ENCODE data around the gene VSTM5.
"Not testable (repeated sequence)": the region's sequence is repeated elsewhere in the genome, so short reads cannot be mapped to it uniquely, and the experiment has no call there.

VSTM5 gene, protein sequence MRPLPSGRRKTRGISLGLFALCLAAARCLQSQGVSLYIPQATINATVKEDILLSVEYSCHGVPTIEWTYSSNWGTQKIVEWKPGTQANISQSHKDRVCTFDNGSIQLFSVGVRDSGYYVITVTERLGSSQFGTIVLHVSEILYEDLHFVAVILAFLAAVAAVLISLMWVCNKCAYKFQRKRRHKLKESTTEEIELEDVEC

DNA sequence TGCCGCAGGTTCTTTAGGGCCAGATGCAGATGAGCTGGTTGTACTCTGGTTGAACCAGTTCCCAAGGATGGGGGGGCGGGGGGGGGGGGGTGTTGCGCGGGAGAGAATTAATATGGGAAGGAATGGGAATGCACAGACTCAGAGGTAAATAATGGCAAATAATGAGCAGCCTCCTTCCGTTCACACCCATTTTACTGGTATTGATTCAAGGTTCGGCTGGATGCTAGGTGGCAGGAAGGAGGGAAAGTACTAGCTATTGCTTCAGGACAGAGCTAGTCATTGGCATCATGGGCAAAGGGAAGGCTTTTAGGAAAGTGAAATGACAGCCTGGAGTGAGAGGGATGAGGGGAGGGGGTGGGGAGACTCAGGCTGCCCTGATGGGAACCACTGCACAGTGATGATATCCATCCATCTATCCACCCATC lies at the start of gene VSTM5:
TSS of gene VSTM5 (minus strand) at position 25 of the 425 bp plus-strand sequence. CDS start 116 bp downstream, outside the sequence.
- DNase-seq: no peak

DNA sequence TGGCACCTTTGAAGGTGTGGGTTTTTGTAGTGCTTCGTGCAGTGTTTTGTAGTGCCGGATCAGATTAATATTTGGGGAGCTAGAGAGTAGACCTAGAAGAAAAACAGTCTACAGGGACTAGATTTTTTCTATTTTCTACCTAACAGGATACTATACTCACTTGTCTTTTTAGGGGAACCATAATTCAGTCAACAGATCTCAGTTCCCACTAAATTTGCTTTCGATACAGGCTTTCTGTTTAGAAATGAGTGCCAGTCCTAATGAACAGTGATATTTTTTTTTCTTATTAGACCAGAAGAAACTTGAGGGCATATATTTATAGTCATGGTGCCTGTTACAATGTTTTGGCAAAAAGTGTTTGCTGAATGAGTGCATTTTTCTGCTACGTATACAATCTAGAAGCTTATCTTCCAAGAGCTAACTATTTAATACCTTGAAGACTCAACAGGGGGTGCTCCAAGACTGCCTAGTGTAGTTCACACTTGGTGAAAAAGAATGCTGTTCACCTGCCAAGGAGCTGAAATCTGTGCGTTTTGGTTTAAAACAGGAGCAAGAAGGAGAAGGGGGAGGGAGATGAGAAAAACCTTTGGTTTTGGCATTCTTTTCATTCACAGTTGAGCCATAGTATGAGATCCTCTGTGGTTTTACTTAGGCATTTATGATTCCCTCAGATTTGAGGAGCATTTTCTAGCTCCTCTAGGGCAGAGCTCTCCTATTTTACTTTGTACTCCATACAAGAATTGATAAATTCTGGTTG lies 44.9 kb upstream of the VSTM5 start:
- peak; percentile 61 for DNase-seq

DNA sequence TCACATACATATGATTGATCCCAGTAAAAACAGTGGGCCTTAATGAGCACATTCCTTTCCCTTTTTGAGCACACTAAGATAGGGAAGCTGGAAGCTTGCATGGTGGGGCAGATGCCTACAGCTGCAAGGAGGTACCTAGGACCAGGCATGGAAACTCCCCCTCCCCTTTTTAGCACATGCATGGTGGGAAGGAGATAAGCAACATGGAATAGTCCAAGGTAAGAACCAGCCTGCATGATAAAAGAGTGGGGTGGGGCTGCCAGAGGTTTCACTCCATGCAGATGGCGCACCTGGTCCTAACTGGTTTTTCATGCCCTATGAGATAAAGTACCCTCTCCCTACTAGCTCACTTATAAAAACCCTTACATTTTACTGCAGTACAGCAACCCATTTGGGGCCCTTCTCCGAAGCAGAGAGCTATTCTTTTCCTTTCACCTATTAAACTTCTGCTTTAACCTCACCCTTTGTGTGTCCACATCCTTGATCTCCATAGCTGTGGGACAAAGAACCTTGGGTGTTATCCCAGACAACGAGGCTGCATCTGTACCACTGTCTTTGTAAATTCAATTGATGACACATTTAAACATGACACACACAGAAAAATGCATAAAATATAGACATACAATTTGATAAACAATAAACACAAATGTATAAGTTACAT lies 40.1 kb upstream of the VSTM5 start:
- DNase-seq: no peak

DNA sequence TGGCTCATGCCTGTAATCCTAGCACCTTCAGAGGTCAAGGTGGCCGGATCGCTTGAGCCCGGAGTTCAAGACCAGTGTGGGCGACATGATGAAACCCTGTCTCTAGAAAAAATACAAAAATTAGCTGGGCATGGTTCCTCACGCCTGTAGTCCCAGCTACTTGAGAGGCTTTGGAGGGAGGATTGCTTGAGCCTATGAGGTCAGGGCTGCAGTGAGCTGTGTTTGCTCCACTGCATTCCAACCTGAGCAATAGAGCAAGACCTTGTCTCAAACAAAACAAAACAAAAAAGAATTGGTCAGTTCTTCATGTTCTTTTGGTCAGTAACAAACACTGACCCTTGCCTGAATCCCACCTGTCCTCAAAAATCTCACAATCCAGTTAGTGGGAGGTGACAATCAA lies 36.7 kb upstream of the VSTM5 start:
- no peak for DNase-seq

DNA sequence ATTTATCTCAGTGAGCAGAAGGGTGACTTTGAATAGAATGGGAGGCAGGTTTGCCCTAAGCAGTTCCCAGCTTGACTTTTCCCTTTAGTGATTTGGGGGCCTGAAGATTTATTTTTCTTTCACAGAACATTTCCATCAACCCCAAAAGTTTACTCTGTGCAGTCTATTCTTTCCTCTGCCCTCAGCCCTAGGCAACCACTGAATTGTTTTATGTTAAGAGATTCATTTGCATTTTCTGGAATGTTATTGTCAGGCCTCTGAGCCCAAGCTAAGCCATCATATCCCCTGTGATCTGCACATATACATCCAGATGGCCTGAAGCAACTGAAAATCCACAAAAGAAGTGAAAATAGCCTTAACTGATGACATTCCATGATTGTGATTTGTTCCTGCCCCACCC lies 28.7 kb upstream of the VSTM5 start:
- DNase-seq: not testable (repeated sequence)

DNA sequence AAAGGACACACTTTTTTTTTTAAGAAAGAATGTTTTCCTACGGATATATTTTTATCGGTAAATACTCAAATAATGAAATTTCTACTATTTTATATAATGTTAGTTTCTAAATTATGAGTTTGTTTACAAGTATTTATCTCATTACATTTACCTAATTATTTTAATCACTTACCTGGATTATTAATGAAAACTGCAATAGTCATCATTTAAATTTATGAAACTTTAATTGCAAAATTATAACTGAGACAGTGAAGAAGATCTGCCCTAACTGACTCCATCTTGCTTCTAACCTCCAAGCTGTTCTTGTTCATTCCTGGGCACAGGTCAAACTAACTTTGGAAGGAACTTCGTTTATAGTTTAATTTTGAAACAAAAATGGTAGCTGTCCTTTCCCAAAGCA lies 25.2 kb upstream of the VSTM5 start:
- no peak for DNase-seq

DNA sequence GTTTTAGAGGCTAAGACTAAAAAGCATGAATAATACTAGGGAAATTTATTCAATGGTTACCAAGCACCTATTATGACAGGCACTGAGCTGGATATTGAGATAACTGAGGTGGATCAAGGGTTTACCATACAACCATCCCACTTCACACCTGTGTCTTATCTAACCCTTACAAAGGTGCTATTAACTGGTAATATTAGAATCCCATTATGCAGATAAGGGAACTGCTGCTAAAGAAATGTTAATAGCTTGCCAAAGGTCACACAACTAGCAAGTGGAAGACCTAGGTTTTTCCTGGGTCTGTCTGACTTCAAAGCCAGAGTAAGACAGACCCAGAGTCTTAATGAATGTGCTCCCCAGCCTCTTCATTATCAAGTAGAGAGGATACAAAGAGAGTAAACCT lies 21.1 kb upstream of the VSTM5 start:
- no peak for DNase-seq

DNA sequence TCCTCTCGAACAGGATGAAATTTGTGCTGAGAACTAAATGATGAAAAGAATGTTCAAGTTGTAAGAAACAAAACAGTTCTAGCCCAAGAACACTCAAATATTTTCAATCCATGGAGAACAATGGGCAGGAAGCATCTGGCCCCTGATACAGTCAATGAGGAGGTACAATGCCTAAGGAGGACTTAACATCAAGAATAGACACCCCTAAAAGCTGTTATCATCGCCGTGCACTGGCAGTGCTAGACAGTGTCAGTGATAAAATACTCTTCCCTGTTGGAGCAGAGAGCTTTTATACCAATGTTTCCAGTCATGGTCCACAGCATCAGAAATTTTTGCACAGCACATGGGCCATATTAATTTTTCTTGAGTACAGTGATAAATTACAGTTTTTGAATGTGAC lies 20.2 kb upstream of the VSTM5 start:
- DNase-seq: no peak

DNA sequence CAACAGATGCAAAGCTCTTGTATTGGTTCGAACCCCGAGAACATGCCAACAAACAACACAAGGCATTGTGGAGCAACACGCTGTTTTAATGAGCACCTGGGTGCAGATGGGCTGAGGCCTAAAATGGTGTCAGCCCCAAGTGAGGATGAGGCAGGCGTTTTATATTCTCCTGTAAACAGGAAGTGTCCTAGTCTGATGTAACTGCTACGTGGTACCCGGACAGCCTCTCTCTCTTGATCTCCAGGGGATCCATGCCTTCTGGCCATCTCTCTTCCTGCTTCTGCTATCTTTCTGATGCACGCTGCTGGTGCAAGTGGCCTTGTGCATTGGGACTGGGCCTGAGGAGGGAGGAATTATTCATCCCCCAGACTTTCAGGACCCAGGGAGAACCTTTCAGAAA lies 19.4 kb upstream of the VSTM5 start:
- DNase-seq: no peak

DNA sequence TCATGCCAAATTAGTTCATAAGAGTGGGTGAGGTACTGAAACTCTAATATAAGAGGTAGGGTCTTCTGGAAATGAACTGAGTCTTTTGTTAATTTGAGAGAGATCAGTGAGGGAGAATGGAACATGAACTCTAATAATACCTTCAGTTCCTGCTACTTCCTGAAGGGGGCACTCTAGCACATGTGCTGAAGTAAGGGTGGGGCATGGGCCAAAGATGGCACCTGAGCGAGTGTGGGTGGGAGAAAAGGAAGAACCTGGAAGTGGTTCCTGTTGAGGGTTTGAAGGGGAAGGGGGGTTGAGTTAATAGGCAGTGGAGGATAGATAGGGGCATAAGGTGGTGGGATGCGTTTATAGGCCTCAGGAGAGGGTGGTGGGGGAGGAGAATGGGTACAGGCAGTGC lies 18.0 kb upstream of the VSTM5 start:
- DNase-seq: not testable (repeated sequence)

DNA sequence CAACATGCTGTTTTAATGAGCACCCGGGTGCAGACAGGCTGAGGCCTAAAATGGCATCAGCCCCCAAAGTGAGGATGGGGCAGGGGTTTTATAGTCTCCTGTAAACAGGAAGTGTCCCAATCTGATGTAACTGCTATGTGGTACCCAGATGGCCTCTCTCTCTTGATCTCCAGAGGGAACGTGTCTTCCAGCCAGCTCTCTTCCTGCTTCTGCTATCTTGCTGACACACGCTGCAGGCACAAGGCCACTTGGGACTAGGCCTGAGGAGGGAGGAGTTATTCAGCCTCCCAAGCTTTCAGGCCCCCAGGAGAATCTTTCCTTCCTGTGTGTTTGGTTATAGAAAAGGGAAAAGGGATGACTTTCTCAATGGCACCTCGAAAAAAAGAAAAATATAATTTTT lies 11.4 kb upstream of the VSTM5 start:
- no peak for DNase-seq

DNA sequence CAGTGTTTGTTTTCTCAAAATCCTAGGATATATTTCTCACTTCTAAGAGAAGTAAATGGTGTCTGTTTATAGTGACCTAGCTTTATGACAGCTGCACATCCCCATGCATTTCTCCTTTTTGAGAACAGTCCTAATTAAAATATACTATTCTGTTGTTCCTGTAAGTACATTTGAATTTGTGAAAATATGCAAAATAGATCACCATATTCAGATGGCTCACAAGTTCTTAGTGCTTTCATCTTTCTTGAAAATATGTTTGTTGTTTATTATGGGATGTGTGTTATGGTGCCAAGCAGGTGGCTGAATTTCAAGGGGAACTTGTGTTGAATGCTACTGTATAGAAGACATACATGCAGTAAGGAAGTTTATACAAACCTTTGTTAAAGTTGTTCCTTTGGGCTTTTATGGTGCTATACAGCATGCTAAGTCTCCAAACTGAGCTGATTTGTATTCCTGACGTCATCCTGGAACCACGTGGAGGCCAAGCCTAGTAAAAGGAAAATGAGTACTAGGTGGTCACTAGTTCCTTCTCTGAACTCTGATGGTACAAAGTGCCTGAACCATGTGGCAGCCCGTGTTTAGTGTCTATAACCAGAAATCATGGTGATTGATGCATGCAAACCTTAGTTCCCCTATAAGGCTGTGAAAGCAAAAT lies 7.8 kb upstream of the VSTM5 start:
- no peak for DNase-seq

DNA sequence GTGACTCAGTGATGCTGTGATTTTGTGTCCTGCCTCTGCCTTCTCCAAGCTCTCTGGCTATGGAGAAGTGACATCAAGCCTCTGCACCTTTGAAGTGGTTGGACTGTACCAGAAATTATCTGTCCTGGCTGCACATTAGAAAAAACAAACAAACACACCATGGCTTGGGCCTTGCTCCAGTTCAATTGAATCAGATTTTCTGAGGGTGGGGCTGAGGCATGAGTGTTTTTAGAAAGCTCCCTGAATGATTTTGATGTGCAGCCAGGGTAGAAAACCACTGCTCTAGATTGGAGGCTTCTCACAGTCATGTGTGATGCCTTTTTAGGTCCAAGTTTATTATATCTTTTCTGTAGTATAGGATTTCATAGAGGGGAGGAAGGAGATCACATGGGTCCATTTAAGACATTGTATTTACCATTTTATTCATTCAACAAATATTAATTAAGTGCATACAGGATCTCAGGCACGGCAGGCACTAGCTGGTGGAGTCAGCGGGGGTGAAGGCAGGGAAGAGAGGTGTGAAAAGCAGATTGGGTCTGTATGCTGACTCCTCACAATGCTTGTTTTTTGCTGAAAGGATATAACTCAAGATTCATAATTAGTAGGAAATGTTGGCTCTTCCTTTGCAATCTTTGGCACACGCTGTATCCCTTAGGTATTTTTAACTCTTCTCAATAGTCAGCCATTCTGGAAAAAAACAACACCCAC lies 7.1 kb upstream of the VSTM5 start:
- peak; percentile 77 for DNase-seq

DNA sequence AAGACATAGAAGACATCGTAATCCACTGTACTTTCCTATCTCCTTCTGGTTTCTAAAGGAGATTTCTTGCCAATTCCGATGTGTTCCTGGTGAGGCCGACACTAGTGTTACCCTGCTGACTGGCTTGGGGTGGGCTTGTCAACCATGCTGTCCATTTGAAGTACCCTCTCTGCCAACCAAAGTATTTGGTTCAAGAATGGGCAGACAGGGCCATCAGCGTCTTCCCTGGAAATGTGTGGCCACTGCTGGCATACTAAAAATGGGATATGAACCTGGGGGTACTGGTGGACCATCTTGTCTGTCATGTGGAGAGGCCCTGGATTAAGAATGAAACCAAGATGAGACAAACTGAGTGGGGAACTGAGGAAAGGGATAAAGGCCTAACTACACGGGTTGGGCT lies 1.8 kb upstream of the VSTM5 start:
- DNase-seq: no peak

DNA sequence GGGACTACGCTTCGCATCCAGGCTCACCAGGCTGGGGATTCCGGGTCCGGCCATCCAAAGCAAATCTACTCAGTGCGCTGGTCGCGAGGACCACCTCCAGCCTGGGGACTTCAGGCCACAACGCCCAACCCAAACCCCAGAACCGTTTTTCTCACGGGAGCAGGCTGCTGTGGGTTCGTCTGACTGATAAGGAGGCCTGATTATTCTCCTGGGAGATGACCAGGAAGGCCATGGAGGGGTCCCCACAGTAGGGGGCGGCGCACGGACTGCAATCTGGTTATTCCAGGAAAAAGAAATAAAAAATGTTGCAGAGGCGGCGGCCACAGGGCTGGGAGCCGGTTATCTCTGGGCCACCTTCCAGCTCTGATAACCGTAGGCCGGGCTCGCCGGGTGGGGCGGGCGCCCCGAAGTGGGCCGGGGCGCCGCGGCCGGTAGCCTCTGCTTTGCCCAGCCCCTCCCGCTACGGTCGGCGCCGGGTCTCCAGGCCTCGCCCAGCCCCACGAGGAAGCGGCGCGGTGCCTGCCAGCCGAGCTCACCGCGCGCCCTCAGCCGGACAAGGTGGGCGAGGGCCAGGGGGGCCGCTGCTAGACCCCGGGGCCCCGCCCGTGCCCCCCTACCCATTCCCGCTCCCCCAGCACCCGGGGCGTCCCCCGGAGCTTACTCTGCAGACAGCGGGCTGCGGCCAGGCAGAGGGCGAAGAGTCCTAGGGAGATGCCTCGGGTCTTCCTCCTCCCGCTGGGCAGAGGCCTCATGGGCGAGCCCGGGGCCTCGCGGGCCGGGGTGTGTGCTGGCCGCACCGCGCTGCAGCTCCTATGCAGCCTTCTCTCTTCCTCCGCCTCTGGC lies 446 bp downstream of the VSTM5 start:
- peak; percentile 66 for DNase-seq

DNA sequence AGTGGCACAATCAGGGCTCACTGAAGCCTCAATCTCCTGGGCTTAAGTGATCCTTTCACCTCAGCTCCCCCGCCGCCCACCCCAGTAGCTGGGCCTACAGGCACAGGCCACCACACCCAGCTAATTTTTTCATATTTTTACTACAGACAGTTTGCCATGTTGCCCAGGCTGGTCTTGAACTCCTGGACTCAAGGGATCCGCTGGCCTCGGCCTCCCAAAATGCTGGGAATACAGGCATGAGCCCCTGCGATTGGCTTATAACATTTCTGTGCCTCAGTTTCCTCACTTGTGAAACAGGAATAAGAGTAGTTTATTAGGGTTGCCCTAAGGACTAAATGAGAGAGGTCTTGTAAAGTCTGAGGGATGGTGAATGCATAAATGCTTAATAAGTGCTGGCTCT lies 1.2 kb downstream of the VSTM5 start:
- DNase-seq: no peak

DNA sequence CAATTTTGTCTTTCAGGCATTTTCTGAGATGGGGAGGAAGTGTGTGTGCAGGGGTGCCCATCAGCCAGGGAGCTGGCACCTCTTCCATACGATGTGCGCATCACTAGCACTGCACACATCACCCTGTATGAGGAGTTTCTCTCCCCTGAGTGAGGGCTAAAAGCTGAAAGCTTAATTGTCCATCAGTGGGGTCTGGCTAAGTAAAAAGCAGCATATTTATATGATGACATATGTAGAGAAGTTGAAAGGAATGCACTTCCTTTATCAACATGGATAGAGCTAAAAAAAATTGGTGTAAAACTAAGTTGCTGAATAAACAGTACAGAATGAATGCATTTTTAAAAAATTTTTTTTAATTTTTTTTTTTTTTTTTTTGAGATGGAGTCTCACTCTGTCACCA lies 4.0 kb downstream of the VSTM5 start:
- DNase-seq: no peak

DNA sequence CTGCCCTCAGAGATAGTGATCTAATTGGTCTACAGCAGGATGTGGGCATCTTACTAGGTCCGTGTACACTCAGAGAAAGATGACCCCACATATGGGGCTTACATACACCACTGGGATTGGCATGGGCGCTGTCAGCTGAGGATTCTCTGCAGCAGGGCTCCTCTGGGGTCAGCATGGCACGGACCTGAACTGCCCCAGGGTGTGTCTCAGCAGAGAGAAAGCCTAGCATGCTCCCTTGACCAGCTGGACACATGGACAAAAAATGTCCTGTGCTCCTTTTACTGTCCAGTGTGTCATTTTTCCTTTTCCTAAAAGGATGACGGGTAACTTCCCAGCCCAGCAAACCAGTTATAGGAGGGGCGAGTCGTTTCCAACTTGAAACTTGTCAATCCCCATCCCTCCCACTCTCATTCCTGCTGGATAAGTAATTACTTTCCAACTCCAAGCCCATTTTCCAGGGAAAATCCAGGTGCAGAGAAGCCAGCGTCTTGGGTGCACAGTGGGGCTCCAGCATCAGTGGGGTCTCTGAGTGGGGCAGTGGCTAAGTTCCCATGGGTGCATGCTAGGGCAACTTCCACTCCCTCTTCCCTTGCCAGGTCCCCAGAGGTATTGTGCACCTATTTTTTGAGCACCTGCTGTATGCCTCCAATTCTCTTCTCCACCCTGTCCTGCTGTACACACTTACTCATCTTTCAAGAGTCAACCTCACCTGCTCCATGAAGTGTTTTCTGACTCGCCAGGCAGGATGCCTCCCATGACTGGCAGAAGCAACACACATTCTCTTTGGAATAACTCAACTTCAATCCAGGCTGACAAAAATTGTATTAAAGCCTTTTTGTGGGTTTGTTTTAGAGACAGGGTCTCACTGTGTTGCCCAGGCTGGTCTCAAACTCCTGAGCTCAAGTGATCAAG lies 5.0 kb downstream of the VSTM5 start:
- no peak for DNase-seq

DNA sequence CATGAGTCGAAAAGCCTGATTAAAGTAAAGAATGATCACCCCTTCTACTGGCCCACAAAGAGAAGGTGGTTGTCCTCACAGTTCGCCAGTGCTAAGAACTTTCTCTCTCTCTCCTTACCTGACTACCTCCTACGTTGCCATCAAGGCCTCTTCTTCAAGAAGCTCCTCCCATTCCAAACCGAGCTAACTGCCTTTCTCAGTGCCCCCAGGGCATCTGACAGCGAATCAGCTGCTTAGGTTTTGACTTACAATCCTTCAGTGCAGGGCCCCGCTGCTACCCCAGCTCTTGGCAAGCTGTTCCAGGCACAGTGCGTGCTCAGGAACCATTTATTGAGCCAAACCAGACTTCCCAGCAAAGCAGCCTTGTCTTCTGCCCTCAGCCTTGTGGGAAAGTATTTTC lies 5.8 kb downstream of the VSTM5 start:
- no peak for DNase-seq

DNA sequence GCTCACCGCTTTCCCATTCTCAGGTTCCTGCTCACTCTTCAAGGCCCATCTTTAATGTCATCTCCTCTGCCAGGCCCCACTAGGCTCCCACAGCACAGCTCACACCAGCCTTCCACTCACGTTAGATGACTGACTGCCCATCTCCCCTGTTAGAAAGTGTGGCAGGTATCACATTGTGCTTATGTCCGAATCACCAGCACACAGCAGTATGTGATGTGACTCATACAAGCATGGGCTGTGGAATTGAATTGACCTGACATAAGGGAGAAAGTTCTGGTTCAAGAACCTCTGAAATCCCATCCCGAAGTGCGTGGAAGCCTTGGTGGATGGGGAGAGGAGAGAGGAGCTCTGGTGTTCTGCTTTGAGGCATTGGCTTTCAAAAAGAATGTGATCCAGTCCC lies 6.5 kb downstream of the VSTM5 start:
- DNase-seq: no peak

DNA sequence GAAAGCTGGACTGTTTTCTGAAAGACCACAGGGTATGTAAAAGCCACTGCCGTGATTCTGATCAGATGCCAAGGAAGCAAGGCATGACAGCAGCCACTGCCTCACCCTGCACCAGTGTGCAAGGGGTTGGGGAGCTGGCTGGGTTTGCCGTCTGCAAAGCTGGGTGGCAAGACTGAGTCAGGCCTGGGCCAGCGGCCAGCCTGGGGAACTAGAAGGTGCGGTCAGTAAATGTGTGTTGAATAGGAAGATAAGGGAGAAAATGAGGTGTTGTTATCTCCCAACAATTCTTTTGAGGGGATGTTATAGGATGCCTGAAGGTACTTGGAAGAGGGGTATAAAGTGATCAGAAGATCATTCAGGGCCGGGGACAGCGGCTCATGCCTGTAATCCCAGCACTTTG lies 8.0 kb downstream of the VSTM5 start:
- no peak for DNase-seq

All from NCI-H1092 treated with DMSO at 0.1 percent for 48 hours (cell line).